Subcutaneous abdominal adipose tissue (tissue), 5 donors: ENCODE results near the gene FGL2.
"Not testable (repeated sequence)": the region's sequence is repeated elsewhere in the genome, so short reads cannot be mapped to it uniquely, and the experiment has no call there.

Experiments
- H3K27ac ChIP-seq: one replicate; pipeline ENCODE4 v1.7.0; 2013; ENCODE audit warnings: low read depth, mild to moderate bottlenecking, inconsistent platforms, low read length, moderate library complexity
- H3K27me3 ChIP-seq, 5 donors: one replicate each; pipeline ENCODE4 v1.7.0; 2013; ENCODE audit warnings: low read length in 5 of 5, inconsistent platforms in 1 of 5; ENCODE audit not compliant: control insufficient read depth in 5 of 5, insufficient read depth in 4 of 5
- H3K36me3 ChIP-seq, 5 donors: one replicate each; pipeline ENCODE4 v1.7.0; 2013; ENCODE audit warnings: low read length in 5 of 5; ENCODE audit not compliant: control insufficient read depth in 5 of 5, insufficient read depth in 5 of 5
- H3K4me1 ChIP-seq, 5 donors: one replicate each; pipeline ENCODE4 v1.7.0; 2013; ENCODE audit warnings: low read length in 5 of 5, mild to moderate bottlenecking in 3 of 5, moderate library complexity in 1 of 5; ENCODE audit not compliant: control insufficient read depth in 5 of 5, insufficient read depth in 5 of 5
- H3K4me3 ChIP-seq, 5 donors: one replicate each; pipeline ENCODE4 v1.7.0; 2013; ENCODE audit warnings: low read length in 5 of 5, low read depth in 1 of 5
- H3K9ac ChIP-seq, 5 donors: one replicate each; pipeline ENCODE4 v1.7.0; 2013; ENCODE audit warnings: low read length in 5 of 5, mild to moderate bottlenecking in 4 of 5, moderate library complexity in 3 of 5
- H3K9me3 ChIP-seq, 5 donors: one replicate each; pipeline ENCODE4 v1.7.0; 2013; ENCODE audit warnings: low read length in 5 of 5; ENCODE audit not compliant: control insufficient read depth in 5 of 5
- donor health status: healthy.
- donor health status: healthy.
- donor health status: healthy.
- donor health status: healthy.
- donor health status: healthy.

FGL2 gene

DNA sequence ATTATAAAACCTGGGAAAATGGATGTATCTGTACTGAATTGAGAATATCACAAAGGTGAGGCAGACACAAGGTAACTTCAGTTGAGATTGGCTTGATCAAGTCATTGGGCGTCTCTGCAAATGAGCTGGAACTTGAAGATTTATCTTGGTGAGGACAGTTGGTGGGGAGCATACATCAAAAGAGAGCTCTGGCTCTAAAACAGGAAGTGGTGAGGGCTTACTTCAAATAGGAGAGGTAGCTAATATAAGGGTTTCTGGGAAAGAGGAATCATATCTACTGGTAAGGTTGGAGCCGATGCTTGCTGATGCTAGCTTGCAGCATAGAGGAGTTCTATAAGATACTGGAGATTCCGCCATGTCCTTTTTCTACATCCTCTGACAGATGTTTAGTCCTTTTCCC lies 39.9 kb upstream of the FGL2 start:
- Histone ChIP-seq H3K4me1 (peaks cover 0 to 16% (median 10%) of the 10 kb centered on the region in 5 donors), H3K27me3 (no peaks in the 10 kb centered on the region), H3K9me3 (no peaks in the 10 kb centered on the region), H3K27ac (no peak overlapping the region), H3K9ac (no peak overlapping the region), H3K36me3 (peaks cover 0 to 15% (median 4%) of the 10 kb centered on the region in 5 donors), H3K4me3 (no peak overlapping the region)

GRCh38 chr7:77238703-77239136 lies 39.1 kb upstream of the FGL2 start:
- Histone ChIP-seq H3K36me3 (peaks cover 0 to 15% (median 4%) of the 10 kb centered on the region in 5 donors), H3K4me3 (no peak overlapping the region), H3K9ac (no peak overlapping the region), H3K27ac (no peak overlapping the region), H3K9me3 (no peaks in the 10 kb centered on the region), H3K4me1 (peaks cover 0 to 14% (median 10%) of the 10 kb centered on the region in 5 donors), H3K27me3 (no peaks in the 10 kb centered on the region)

DNA sequence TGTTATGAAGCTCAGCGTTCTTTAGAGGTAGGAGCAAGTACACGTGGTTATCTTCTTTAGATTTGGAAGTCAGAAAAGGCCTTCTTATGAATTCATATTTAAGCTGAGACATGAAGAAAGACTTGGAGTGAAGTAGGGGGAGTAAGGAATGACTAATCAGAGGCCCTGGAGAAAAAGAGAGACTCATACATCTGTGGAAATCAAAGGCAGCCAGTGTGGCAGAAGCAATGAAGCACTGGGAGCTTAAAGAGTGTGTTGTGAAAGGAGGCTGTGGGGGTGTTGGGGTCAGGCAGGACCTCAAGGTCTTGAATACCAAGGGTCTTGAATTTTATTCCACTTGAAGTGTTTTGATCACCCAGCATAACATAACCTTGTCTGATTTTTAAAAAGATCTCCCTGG lies 35.7 kb upstream of the FGL2 start:
- Histone ChIP-seq H3K9me3 (peaks cover 0 to 4% (median 0%) of the 10 kb centered on the region in 5 donors), H3K4me3 (no peak overlapping the region), H3K9ac (no peak overlapping the region)

GRCh38 chr7:77232467-77232866 lies 32.8 kb upstream of the FGL2 start:
- no peak overlapping the region for H3K27ac ChIP-seq

More for the DNA sequence above, 35.7 kb upstream of the FGL2 start:
- Histone ChIP-seq H3K36me3 (peaks cover 0 to 6% (median 4%) of the 10 kb centered on the region in 5 donors), H3K27me3 (no peaks in the 10 kb centered on the region), H3K4me1 (peaks cover 0 to 24% (median 21%) of the 10 kb centered on the region in 5 donors), H3K27ac (no peak overlapping the region)

GRCh38 chr7:77228795-77229194 lies 29.2 kb upstream of the FGL2 start:
- H3K36me3 ChIP-seq, H3K9me3 ChIP-seq, H3K4me3 ChIP-seq, H3K27ac ChIP-seq, H3K27me3 ChIP-seq, H3K9ac ChIP-seq: not testable (repeated sequence)
- peaks cover 0 to 18% (median 14%) of the 10 kb centered on the region in 5 donors for H3K4me1 ChIP-seq

More at GRCh38 chr7:77232467-77232866, 32.8 kb upstream of the FGL2 start:
- Histone ChIP-seq H3K4me1 (peaks cover 0 to 16% (median 9%) of the 10 kb centered on the region in 5 donors), H3K36me3 (peaks cover 0 to 3% (median 0%) of the 10 kb centered on the region in 5 donors), H3K9me3 (peaks cover 0 to 4% (median 0%) of the 10 kb centered on the region in 5 donors), H3K27me3 (no peaks in the 10 kb centered on the region), H3K9ac (no peak overlapping the region), H3K4me3 (no peak overlapping the region)

GRCh38 chr7:77226357-77226839 lies 26.8 kb upstream of the FGL2 start:
- no peak overlapping the region for H3K4me3 ChIP-seq
- peaks cover 0 to 4% (median 0%) of the 10 kb centered on the region in 5 donors for H3K9me3 ChIP-seq
- no peaks in the 10 kb centered on the region for H3K27me3 ChIP-seq
- H3K36me3 ChIP-seq: no peaks in the 10 kb centered on the region
- no peak overlapping the region for H3K27ac ChIP-seq
- no peak overlapping the region for H3K9ac ChIP-seq
- H3K4me1 ChIP-seq: peaks cover 0 to 9% (median 7%) of the 10 kb centered on the region in 5 donors

GRCh38 chr7:77223261-77223660 lies 23.6 kb upstream of the FGL2 start:
- Histone ChIP-seq H3K27me3 (no peaks in the 10 kb centered on the region), H3K4me3 (no peak overlapping the region), H3K9me3 (no peaks in the 10 kb centered on the region), H3K36me3 (no peaks in the 10 kb centered on the region), H3K27ac (no peak overlapping the region), H3K4me1 (peaks cover 0 to 9% (median 7%) of the 10 kb centered on the region in 5 donors), H3K9ac (no peak overlapping the region)

GRCh38 chr7:77222819-77223218 lies 23.2 kb upstream of the FGL2 start:
- Histone ChIP-seq H3K4me1 (peaks cover 0 to 9% (median 7%) of the 10 kb centered on the region in 5 donors), H3K27me3 (no peaks in the 10 kb centered on the region), H3K36me3 (no peaks in the 10 kb centered on the region), H3K27ac (no peak overlapping the region), H3K9ac (no peak overlapping the region), H3K4me3 (no peak overlapping the region), H3K9me3 (no peaks in the 10 kb centered on the region)

GRCh38 chr7:77222065-77222464 lies 22.4 kb upstream of the FGL2 start:
- H3K27me3 ChIP-seq: no peaks in the 10 kb centered on the region
- no peaks in the 10 kb centered on the region for H3K9me3 ChIP-seq
- no peak overlapping the region for H3K9ac ChIP-seq
- H3K4me1 ChIP-seq: peaks cover 0 to 9% (median 7%) of the 10 kb centered on the region in 5 donors
- no peaks in the 10 kb centered on the region for H3K36me3 ChIP-seq
- no peak overlapping the region for H3K27ac ChIP-seq
- no peak overlapping the region for H3K4me3 ChIP-seq

DNA sequence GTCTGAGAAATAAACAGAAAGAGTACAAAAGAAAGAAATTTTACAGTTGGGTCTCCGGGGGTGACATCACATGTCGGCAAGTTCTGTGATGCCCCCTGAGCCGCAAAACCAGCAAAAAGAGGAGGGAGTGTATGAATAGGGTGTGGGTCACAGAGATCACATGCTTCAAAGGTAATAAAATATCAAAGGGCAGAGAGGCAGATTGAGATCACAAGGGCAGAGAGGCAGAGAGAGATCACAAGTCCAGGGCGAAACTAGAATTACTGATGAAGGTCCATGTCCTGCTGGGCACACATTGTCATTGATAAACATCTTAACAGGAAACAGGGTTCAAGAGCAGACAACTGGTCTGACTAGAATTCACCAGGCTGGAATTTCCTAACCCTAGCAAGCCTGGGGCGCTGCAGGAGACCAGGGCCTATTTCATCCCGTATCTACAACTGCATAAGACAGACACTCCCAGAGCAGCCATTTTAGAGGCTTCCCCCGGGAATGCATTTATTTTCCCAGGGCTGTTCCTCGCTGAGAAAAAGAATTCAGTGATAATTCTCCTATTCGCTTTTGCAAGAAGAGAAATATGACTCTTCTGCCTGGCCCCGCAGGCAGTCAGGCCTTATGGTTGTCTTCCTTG lies 20.2 kb upstream of the FGL2 start:
- not testable (repeated sequence) for H3K27ac ChIP-seq, H3K9ac ChIP-seq, H3K9me3 ChIP-seq, H3K36me3 ChIP-seq, H3K27me3 ChIP-seq, H3K4me3 ChIP-seq, H3K4me1 ChIP-seq
